IMR-90 (cell line): ENCODE measurements around the gene ALDH1A1.

Experiments used
- BHLHE40 ChIP-seq: fragments of 150-350 bp; IDR thresholded peaks from 2 replicates; pipeline ENCODE4 v1.6.1; 2016; ENCODE audit warnings: mild to moderate bottlenecking, low read depth, low read length
- CEBPB ChIP-seq: IDR thresholded peaks from 2 replicates; pipeline ENCODE4 v1.6.1; 2012; ENCODE audit warnings: low read depth, low read length, improper control_type of control experiment
- MXI1 ChIP-seq: IDR thresholded peaks from 2 replicates; pipeline ENCODE4 v1.6.1; 2012; ENCODE audit warnings: low read depth, mild to moderate bottlenecking, low read length, moderate library complexity, borderline replicate concordance
- POLR2A ChIP-seq: IDR thresholded peaks from 2 replicates; pipeline ENCODE4 v1.6.1; 2012; ENCODE audit warnings: mild to moderate bottlenecking, low read depth, low read length
- RAD21 ChIP-seq: IDR thresholded peaks from 2 replicates; pipeline ENCODE4 v1.6.1; 2012; ENCODE audit warnings: low read length, improper control_type of control experiment
- RFX5 ChIP-seq: IDR thresholded peaks from 2 replicates; pipeline ENCODE4 v1.8.0; 2012; ENCODE audit warnings: low read depth, mild to moderate bottlenecking, low read length, moderate library complexity
- TF ChIP-seq, protein P1 (sequence below): conservative IDR thresholded peaks from 2 replicates; pipeline ENCODE4 v1.5.1; 2012; ENCODE audit warnings: mild to moderate bottlenecking, low read depth, low read length, improper control_type of control experiment

DNA sequence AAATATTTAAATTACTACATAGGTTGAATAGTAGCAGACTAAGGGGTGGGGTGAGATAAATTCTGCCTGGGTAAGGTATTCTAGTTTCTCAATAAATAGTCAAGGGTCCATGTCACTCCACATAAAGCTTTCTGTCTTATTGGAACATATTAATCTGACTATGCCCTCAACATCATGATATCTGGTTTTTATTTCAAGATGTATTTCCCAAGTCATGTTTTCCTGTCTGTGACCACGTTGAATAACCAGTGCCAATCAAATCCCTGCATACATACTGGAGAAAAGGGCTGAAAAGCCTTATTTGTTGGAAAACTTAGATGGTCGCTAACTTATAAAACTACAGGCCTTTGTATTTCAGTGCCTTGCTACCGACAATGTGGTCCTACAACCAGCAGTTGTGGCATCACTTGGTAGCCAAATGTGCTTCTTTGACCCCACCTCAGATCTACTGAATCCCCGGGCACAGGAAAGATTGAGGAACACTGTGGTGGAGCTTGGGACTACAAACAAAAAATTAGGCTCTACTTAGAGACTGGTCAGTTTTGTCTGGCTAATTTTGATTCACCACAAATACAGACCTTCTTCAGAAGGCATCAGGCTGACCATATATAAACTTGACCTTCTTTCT is 39.4 kb downstream of the ALDH1A1 start:
- TF ChIP-seq, protein P1, sequence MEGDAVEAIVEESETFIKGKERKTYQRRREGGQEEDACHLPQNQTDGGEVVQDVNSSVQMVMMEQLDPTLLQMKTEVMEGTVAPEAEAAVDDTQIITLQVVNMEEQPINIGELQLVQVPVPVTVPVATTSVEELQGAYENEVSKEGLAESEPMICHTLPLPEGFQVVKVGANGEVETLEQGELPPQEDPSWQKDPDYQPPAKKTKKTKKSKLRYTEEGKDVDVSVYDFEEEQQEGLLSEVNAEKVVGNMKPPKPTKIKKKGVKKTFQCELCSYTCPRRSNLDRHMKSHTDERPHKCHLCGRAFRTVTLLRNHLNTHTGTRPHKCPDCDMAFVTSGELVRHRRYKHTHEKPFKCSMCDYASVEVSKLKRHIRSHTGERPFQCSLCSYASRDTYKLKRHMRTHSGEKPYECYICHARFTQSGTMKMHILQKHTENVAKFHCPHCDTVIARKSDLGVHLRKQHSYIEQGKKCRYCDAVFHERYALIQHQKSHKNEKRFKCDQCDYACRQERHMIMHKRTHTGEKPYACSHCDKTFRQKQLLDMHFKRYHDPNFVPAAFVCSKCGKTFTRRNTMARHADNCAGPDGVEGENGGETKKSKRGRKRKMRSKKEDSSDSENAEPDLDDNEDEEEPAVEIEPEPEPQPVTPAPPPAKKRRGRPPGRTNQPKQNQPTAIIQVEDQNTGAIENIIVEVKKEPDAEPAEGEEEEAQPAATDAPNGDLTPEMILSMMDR: no peak
- TF ChIP-seq POLR2A (no peak), CEBPB (no peak), RAD21 (no peak), RFX5 (no peak), MXI1 (no peak), BHLHE40 (no peak)
